ENCODE results near the gene SCFD2.

Gene SCFD2

GRCh38 chr4:52868133-52868532, 497.7 kb downstream of the SCFD2 start:
- no peaks in the 10 kb centered on the region for H4K20me1 ChIP-seq (ENCODE audit: insufficient read depth, low read length)
- H3K9me2 ChIP-seq (ENCODE audit: low read depth, low read length), result no peaks in the 10 kb centered on the region
- no peak overlapping the region for H2AFZ ChIP-seq (ENCODE audit: low read length)
- H3K4me1 ChIP-seq (ENCODE audit: insufficient read depth, low read length, severe bottlenecking), result no peaks in the 10 kb centered on the region
- no peaks in the 10 kb centered on the region for H3K9me3 ChIP-seq (ENCODE audit: low read length)
- no peak for TF ChIP-seq CTCF (IDR thresholded peaks at IDR 0.05; ENCODE audit: low read length)
- no peak for TF ChIP-seq EZH2 (IDR thresholded peaks at IDR 0.05; ENCODE audit: borderline replicate concordance, low read length)
- H3K79me2 ChIP-seq (ENCODE audit: insufficient read depth, low read length), result no peaks in the 10 kb centered on the region
- no peak overlapping the region for H3K4me2 ChIP-seq (ENCODE audit: low read length)
- H3F3A ChIP-seq (ENCODE audit: insufficient read depth, low read length), result no peaks in the 10 kb centered on the region
- no peaks in the 10 kb centered on the region for H3K36me3 ChIP-seq (ENCODE audit: insufficient read depth, low read length)
- H3K27me3 ChIP-seq (ENCODE audit: insufficient read depth, low read length), result no peaks in the 10 kb centered on the region
- no peak overlapping the region for H3K27ac ChIP-seq (ENCODE audit: low read depth, low read length, poor library complexity, severe bottlenecking)
- no peak overlapping the region for H3K4me3 ChIP-seq (ENCODE audit: low read depth, low read length, poor library complexity, severe bottlenecking)
- no peak overlapping the region for H3K9ac ChIP-seq (ENCODE audit: low read length)

- Histone ChIP-seq H3K4me1 (ENCODE audit: insufficient read depth, low read length, severe bottlenecking) (peaks cover 6% of the 10 kb centered on the region), H3F3A (ENCODE audit: insufficient read depth, low read length) (no peaks in the 10 kb centered on the region), H3K27ac (ENCODE audit: low read depth, low read length, poor library complexity, severe bottlenecking) (no peak overlapping the region), H3K79me2 (ENCODE audit: insufficient read depth, low read length) (no peaks in the 10 kb centered on the region), H3K9me3 (ENCODE audit: low read length) (no peaks in the 10 kb centered on the region), H3K4me2 (ENCODE audit: low read length) (no peak overlapping the region), H4K20me1 (ENCODE audit: insufficient read depth, low read length) (no peaks in the 10 kb centered on the region), H3K4me3 (ENCODE audit: low read depth, low read length, poor library complexity, severe bottlenecking) (no peak overlapping the region), H3K36me3 (ENCODE audit: insufficient read depth, low read length) (no peaks in the 10 kb centered on the region), H3K9ac (ENCODE audit: low read length) (no peak overlapping the region), H3K9me2 (ENCODE audit: low read depth, low read length) (no peaks in the 10 kb centered on the region), H3K27me3 (ENCODE audit: insufficient read depth, low read length) (no peaks in the 10 kb centered on the region), H2AFZ (ENCODE audit: low read length) (no peak overlapping the region)
- TF ChIP-seq EZH2 (IDR thresholded peaks at IDR 0.05; ENCODE audit: borderline replicate concordance, low read length), result no peak
- TF ChIP-seq CTCF (IDR thresholded peaks at IDR 0.05; ENCODE audit: low read length), result no peak
Measured at GRCh38 chr4:52867163-52867562, 498.7 kb downstream of the SCFD2 start.

- H3K79me2 ChIP-seq (ENCODE audit: insufficient read depth, low read length), result no peaks in the 10 kb centered on the region
- H2AFZ ChIP-seq (ENCODE audit: low read length), result no peak overlapping the region
- no peaks in the 10 kb centered on the region for H4K20me1 ChIP-seq (ENCODE audit: insufficient read depth, low read length)
- H3K27ac ChIP-seq (ENCODE audit: low read depth, low read length, poor library complexity, severe bottlenecking), result no peak overlapping the region
- no peak overlapping the region for H3K4me2 ChIP-seq (ENCODE audit: low read length)
- no peaks in the 10 kb centered on the region for H3K27me3 ChIP-seq (ENCODE audit: insufficient read depth, low read length)
- peaks cover 6% of the 10 kb centered on the region for H3K4me1 ChIP-seq (ENCODE audit: insufficient read depth, low read length, severe bottlenecking)
- no peaks in the 10 kb centered on the region for H3F3A ChIP-seq (ENCODE audit: insufficient read depth, low read length)
- TF ChIP-seq CTCF (IDR thresholded peaks at IDR 0.05; ENCODE audit: low read length), result no peak
- TF ChIP-seq EZH2 (IDR thresholded peaks at IDR 0.05; ENCODE audit: borderline replicate concordance, low read length), result no peak
- no peaks in the 10 kb centered on the region for H3K36me3 ChIP-seq (ENCODE audit: insufficient read depth, low read length)
- H3K4me3 ChIP-seq (ENCODE audit: low read depth, low read length, poor library complexity, severe bottlenecking), result no peak overlapping the region
- no peaks in the 10 kb centered on the region for H3K9me2 ChIP-seq (ENCODE audit: low read depth, low read length)
- H3K9ac ChIP-seq (ENCODE audit: low read length), result no peak overlapping the region
- no peaks in the 10 kb centered on the region for H3K9me3 ChIP-seq (ENCODE audit: low read length)
Measured at GRCh38 chr4:52866734-52867133, 499.1 kb downstream of the SCFD2 start.
